ENCODE measurements around the gene KRTAP5-5.

- no peak for TF ChIP-seq CTCF (IDR thresholded peaks at IDR 0.05; ENCODE audit: low read depth, low read length)
- no peak for TF ChIP-seq POLR2A (IDR thresholded peaks at IDR 0.05; ENCODE audit: extremely low read depth, insufficient read length)
- TF ChIP-seq MYC (IDR thresholded peaks at IDR 0.05; ENCODE audit: low read depth, low read length), result no peak
Observed at GRCh38 chr11:1668911-1669473, 39.4 kb downstream of the KRTAP5-5 start.
